ENCODE measurements around the gene SNX21.
A peak's percentile ranks its signal among the peaks of the same experiment; 100 is the strongest.

SNX21 gene

GRCh38 chr20:45883100-45883469 lies 49.5 kb downstream of the SNX21 start:
- no peak for DNase-seq

- DNase-seq = no peak
These were observed 53.2 kb downstream of the SNX21 start for GRCh38 chr20:45886590-45887345.

GRCh38 chr20:45887346-45887715 lies 53.7 kb downstream of the SNX21 start, which contains the start of gene SPATA25:
Gene SPATA25, minus strand, starts transcription at chr20:45887622. Its CDS starts 32 bp downstream, at chr20:45887590.
- no peak for DNase-seq

- DNase-seq = no peak
These were observed 55.1 kb downstream of the SNX21 start for GRCh38 chr20:45888681-45889080.

- peak; percentile 47 to 53 for DNase-seq
These were observed 56.7 kb downstream of the SNX21 start for GRCh38 chr20:45890077-45890984.

- peak; percentile 81 to 87 for DNase-seq
These were observed 57.7 kb downstream of the SNX21 start, which contains the start of the genes CTSA and NEURL2 for GRCh38 chr20:45890985-45891983. Gene CTSA, plus strand, starts transcription at chr20:45891335. Its CDS starts 234 bp downstream, at chr20:45891569. Gene NEURL2, minus strand, starts transcription at chr20:45891208. Its CDS starts 217 bp downstream, at chr20:45890991.

GRCh38 chr20:45892049-45892825 lies 58.6 kb downstream of the SNX21 start:
- DNase-seq = no peak
